ENCODE data around the gene GFPT2.

DNA sequence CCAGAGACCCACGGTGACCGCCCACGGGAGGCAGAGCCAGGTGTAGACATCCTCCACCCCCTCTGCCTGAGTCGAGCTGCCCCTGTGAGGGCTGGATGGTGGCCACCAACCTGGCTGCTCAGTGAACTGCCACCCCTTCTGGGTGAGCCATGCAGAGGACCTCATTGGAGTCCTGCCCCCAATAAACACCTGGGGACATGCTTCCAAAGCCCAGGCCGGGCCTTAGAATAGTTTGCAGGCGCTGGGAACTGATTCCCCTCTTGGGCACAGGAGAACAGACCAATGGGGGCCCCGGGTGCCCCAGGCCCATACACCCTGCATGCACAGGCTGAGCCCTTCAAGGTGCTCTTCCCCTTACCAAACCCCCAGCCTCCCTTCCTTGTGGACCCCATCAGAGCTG, 38.1 kb upstream of the GFPT2 start:
- TF ChIP-seq, protein P1, sequence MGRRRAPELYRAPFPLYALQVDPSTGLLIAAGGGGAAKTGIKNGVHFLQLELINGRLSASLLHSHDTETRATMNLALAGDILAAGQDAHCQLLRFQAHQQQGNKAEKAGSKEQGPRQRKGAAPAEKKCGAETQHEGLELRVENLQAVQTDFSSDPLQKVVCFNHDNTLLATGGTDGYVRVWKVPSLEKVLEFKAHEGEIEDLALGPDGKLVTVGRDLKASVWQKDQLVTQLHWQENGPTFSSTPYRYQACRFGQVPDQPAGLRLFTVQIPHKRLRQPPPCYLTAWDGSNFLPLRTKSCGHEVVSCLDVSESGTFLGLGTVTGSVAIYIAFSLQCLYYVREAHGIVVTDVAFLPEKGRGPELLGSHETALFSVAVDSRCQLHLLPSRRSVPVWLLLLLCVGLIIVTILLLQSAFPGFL (CRISPR knock-in tag; IDR thresholded peaks at IDR 0.05) = no peak
- TF ChIP-seq, protein P2, sequence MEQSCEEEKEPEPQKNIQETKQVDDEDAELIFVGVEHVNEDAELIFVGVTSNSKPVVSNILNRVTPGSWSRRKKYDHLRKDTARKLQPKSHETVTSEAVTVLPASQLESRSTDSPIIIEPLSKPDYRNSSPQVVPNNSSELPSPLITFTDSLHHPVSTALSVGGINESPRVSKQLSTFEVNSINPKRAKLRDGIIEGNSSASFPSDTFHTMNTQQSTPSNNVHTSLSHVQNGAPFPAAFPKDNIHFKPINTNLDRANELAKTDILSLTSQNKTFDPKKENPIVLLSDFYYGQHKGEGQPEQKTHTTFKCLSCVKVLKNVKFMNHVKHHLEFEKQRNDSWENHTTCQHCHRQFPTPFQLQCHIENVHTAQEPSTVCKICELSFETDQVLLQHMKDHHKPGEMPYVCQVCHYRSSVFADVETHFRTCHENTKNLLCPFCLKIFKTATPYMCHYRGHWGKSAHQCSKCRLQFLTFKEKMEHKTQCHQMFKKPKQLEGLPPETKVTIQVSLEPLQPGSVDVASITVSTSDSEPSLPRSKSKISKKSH (CRISPR knock-in tag; IDR thresholded peaks at IDR 0.05) = no peak
- TF ChIP-seq POLR2A (conservative IDR thresholded peaks at IDR 0.05) (no peak), ZKSCAN8 (CRISPR knock-in tag; IDR thresholded peaks at IDR 0.05) (no peak), ZNF717 (CRISPR knock-in tag; IDR thresholded peaks at IDR 0.05) (no peak)

Data from K562 (cell line).